Measurements from ENCODE around the gene SETD1A.

SETD1A gene

DNA sequence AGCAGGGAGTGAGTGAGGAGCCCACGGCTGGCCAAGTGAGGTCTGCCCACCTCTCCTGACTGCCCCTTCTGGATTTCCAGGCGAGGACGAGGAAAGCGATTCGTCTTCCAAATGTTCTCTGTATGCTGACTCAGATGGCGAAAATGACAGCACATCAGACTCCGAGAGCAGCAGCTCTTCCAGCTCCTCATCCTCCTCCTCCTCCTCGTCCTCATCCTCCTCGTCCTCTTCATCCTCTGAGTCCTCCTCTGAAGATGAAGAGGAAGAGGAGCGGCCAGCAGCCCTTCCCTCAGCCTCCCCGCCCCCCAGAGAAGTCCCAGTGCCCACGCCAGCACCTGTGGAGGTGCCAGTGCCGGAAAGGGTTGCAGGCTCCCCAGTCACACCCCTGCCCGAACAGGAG is 13.7 kb downstream of the SETD1A start:
- H3K4me1 Mint-ChIP-seq (ENCODE audit: low read depth), result peaks cover 6% of the 10 kb centered on the region
- intact Hi-C loops (cut with micrococcal nuclease), result no loop called here

DNA sequence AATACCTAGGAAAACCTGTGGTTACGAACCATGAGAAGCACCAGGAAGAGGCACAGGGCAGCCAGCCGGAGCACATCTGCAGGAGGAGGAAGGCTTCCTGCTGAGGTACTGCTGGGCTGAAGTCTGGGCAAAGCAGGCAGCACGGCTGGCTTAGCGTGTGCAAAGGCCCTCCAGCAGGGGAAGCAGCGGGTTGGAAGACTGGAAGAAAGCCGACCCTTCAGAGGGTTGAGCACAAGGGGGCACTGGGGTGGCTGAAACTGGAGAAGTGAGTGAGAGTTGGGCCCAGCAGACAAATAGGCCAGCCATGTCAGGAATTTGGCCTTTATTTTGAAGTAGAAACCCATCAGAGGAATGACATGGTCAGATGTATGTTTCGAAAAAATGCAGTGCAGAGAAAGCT is 15.3 kb downstream of the SETD1A start:
- H3K27ac Mint-ChIP-seq, result no peak overlapping the region
- no peaks in the 10 kb centered on the region for H3K27me3 Mint-ChIP-seq
- intact Hi-C loops (cut with micrococcal nuclease), result no loop called here
- H3K9me3 Mint-ChIP-seq, result no peaks in the 10 kb centered on the region
- H3K4me3 Mint-ChIP-seq, result no peak overlapping the region
- peaks cover 10% of the 10 kb centered on the region for H3K4me1 Mint-ChIP-seq (ENCODE audit: low read depth)
- H3K36me3 Mint-ChIP-seq (ENCODE audit: low read depth), result peaks cover 96% of the 10 kb centered on the region

More for the DNA sequence above, 13.7 kb downstream of the SETD1A start:
- H3K4me3 Mint-ChIP-seq, result no peak overlapping the region
- H3K27ac Mint-ChIP-seq, result no peak overlapping the region
- H3K27me3 Mint-ChIP-seq, result no peaks in the 10 kb centered on the region
- no peaks in the 10 kb centered on the region for H3K9me3 Mint-ChIP-seq
- peaks cover 97% of the 10 kb centered on the region for H3K36me3 Mint-ChIP-seq (ENCODE audit: low read depth)

GRCh38 chr16:30974348-30974747 is 16.8 kb downstream of the SETD1A start:
- Mint-ChIP-seq H3K4me1 (ENCODE audit: low read depth) (peaks cover 10% of the 10 kb centered on the region), H3K27ac (no peak overlapping the region), H3K4me3 (no peak overlapping the region), H3K36me3 (ENCODE audit: low read depth) (peaks cover 95% of the 10 kb centered on the region), H3K9me3 (no peaks in the 10 kb centered on the region), H3K27me3 (no peaks in the 10 kb centered on the region)
- intact Hi-C loops (cut with micrococcal nuclease), result no loop called here

GRCh38 chr16:30976486-30976885 is 18.9 kb downstream of the SETD1A start:
- H3K36me3 Mint-ChIP-seq (ENCODE audit: low read depth), result peaks cover 95% of the 10 kb centered on the region
- H3K4me3 Mint-ChIP-seq, result no peak overlapping the region
- peaks cover 10% of the 10 kb centered on the region for H3K4me1 Mint-ChIP-seq (ENCODE audit: low read depth)
- intact Hi-C loops (cut with micrococcal nuclease), result no loop called here
- no peak overlapping the region for H3K27ac Mint-ChIP-seq
- H3K9me3 Mint-ChIP-seq, result no peaks in the 10 kb centered on the region
- H3K27me3 Mint-ChIP-seq, result no peaks in the 10 kb centered on the region

DNA sequence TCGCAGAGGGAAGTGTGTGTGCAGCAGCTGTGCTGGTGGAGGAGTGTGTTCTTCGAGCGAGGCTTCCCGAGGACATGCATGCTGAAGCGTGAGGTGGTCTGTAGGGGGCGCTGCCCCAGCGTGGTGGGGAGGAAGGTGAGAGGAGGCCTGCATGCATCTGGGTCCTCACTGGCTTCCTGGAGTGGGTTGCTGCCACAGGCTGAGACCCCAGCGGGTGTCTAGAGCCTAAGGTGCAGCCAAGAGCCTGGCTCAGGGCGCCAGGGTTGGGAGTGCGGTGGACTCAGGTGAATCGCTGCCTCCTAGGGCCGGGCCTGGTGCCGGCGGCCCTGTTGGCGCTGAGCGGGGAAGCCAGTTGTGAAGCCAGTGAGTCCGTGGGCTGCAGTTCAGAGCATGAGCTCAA is 19.9 kb downstream of the SETD1A start:
- peaks cover 95% of the 10 kb centered on the region for H3K36me3 Mint-ChIP-seq (ENCODE audit: low read depth)
- H3K27me3 Mint-ChIP-seq, result no peaks in the 10 kb centered on the region

GRCh38 chr16:30979170-30980022 is 21.8 kb downstream of the SETD1A start:
- Mint-ChIP-seq H3K4me3 (no peak overlapping the region), H3K36me3 (ENCODE audit: low read depth) (peaks cover 95% of the 10 kb centered on the region), H3K27ac (no peak overlapping the region), H3K27me3 (no peaks in the 10 kb centered on the region), H3K9me3 (no peaks in the 10 kb centered on the region), H3K4me1 (ENCODE audit: low read depth) (peaks cover 12% of the 10 kb centered on the region)
- intact Hi-C loops (cut with micrococcal nuclease), result no loop called here

More for the DNA sequence above, 19.9 kb downstream of the SETD1A start:
- Mint-ChIP-seq H3K27ac (no peak overlapping the region), H3K4me3 (no peak overlapping the region), H3K9me3 (no peaks in the 10 kb centered on the region), H3K4me1 (ENCODE audit: low read depth) (peaks cover 10% of the 10 kb centered on the region)
- intact Hi-C loops (cut with micrococcal nuclease), result no loop called here

DNA sequence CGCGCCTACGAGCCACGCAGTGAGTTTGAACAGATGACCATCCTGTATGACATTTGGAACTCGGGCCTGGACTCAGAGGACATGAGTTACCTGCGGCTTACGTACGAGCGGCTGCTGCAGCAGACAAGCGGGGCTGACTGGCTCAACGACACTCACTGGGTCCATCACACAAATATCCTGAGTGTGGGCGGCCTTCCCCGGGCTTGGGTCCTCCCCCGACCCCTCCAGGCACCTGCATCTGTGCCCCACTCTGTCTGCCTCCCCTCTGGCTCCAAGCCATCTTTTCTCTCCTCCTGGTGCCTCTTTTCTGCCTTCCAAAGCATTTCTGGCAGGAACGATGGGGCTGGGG is 22.4 kb downstream of the SETD1A start:
- intact Hi-C loops (cut with micrococcal nuclease), result no loop called here
- Mint-ChIP-seq H3K36me3 (ENCODE audit: low read depth) (peaks cover 94% of the 10 kb centered on the region), H3K27ac (no peak overlapping the region), H3K9me3 (no peaks in the 10 kb centered on the region), H3K4me1 (ENCODE audit: low read depth) (peaks cover 18% of the 10 kb centered on the region), H3K4me3 (no peak overlapping the region), H3K27me3 (no peaks in the 10 kb centered on the region)

DNA sequence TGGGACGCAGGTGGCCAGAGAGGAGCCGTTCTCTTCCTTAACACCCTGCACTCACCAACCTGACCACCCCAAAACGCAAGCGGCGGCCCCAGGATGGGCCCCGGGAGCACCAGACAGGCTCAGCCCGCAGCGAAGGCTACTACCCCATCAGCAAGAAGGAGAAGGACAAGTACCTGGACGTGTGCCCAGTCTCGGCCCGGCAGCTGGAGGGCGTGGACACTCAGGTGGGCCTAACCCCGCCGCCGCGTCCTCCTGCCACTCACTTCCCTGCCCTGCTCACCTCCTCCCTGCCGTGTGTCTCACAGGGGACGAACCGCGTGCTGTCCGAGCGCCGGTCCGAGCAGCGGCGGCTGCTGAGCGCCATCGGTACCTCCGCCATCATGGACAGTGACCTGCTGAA is 22.9 kb downstream of the SETD1A start:
- intact Hi-C loops (cut with micrococcal nuclease), result no loop called here
- Mint-ChIP-seq H3K4me1 (ENCODE audit: low read depth) (peaks cover 23% of the 10 kb centered on the region), H3K27me3 (no peaks in the 10 kb centered on the region), H3K36me3 (ENCODE audit: low read depth) (peaks cover 90% of the 10 kb centered on the region), H3K9me3 (no peaks in the 10 kb centered on the region), H3K4me3 (no peak overlapping the region), H3K27ac (no peak overlapping the region)

- Mint-ChIP-seq H3K36me3 (ENCODE audit: low read depth) (peaks cover 86% of the 10 kb centered on the region), H3K27me3 (no peaks in the 10 kb centered on the region), H3K27ac (no peak overlapping the region), H3K9me3 (no peaks in the 10 kb centered on the region), H3K4me3 (no peak overlapping the region), H3K4me1 (ENCODE audit: low read depth) (peaks cover 25% of the 10 kb centered on the region)
- intact Hi-C loops (cut with micrococcal nuclease), result no loop called here
Observed at GRCh38 chr16:30980959-30981358, 23.4 kb downstream of the SETD1A start.

GRCh38 chr16:30982548-30983288 is 25.2 kb downstream of the SETD1A start:
- no peaks in the 10 kb centered on the region for H3K27me3 Mint-ChIP-seq
- H3K4me3 Mint-ChIP-seq, result no peak overlapping the region
- peaks cover 86% of the 10 kb centered on the region for H3K36me3 Mint-ChIP-seq (ENCODE audit: low read depth)
- peaks cover 29% of the 10 kb centered on the region for H3K4me1 Mint-ChIP-seq (ENCODE audit: low read depth)
- no peaks in the 10 kb centered on the region for H3K9me3 Mint-ChIP-seq
- H3K27ac Mint-ChIP-seq, result no peak overlapping the region
- intact Hi-C loops (cut with micrococcal nuclease), result no loop called here

- Mint-ChIP-seq H3K27ac (peak overlapping the region; percentile 88), H3K9me3 (no peaks in the 10 kb centered on the region), H3K36me3 (ENCODE audit: low read depth) (peaks cover 91% of the 10 kb centered on the region), H3K4me1 (ENCODE audit: low read depth) (peaks cover 29% of the 10 kb centered on the region), H3K4me3 (no peak overlapping the region), H3K27me3 (no peaks in the 10 kb centered on the region)
- intact Hi-C loops (cut with micrococcal nuclease), result no loop called here
Observed at GRCh38 chr16:30983289-30983889, 25.8 kb downstream of the SETD1A start.

GRCh38 chr16:30983898-30984610 is 26.5 kb downstream of the SETD1A start:
- intact Hi-C loops (cut with micrococcal nuclease), result loop anchor here (2.0 kb wide), 2 partner anchors 459 to 885 kb away; partner anchors contain the start of gene ZNF843

GRCh38 chr16:30984669-30985400 is 27.3 kb downstream of the SETD1A start, which contains the start of gene HSD3B7:
TSS of gene HSD3B7 (plus strand) at chr16:30985207. CDS start at chr16:30985659, 452 bp downstream.
- Mint-ChIP-seq H3K9me3 (no peaks in the 10 kb centered on the region), H3K4me1 (ENCODE audit: low read depth) (peaks cover 41% of the 10 kb centered on the region), H3K27ac (peak within 1 kb of the TSS; percentile 88), H3K27me3 (no peaks in the 10 kb centered on the region), H3K36me3 (ENCODE audit: low read depth) (peaks cover 81% of the 10 kb centered on the region), H3K4me3 (peak within 1 kb of the TSS; percentile 86)
- intact Hi-C loops (cut with micrococcal nuclease), result loop anchor here (1.0 to 5.0 kb wide), 4 partner anchors 87 to 884 kb away; partner anchors contain the start of genes ZNF646, ZNF668 and ZNF843

More at GRCh38 chr16:30983898-30984610, 26.5 kb downstream of the SETD1A start:
- no peak overlapping the region for H3K4me3 Mint-ChIP-seq
- no peaks in the 10 kb centered on the region for H3K27me3 Mint-ChIP-seq
- H3K4me1 Mint-ChIP-seq (ENCODE audit: low read depth), result peaks cover 36% of the 10 kb centered on the region
- H3K27ac Mint-ChIP-seq, result peak overlapping the region; percentile 88
- H3K9me3 Mint-ChIP-seq, result no peaks in the 10 kb centered on the region
- H3K36me3 Mint-ChIP-seq (ENCODE audit: low read depth), result peaks cover 89% of the 10 kb centered on the region

Data from dendritic cell treated with granulocyte-macrophage colony-stimulating factor and Interleukin-4, amounts not matched to agents 40 ng/mL and 50 ng/mL, for 4 days (primary cell).